HG02571 (cell line): ENCODE results near the gene SERPINA6.
"Not testable (repeated sequence)": the region's sequence is repeated elsewhere in the genome, so short reads cannot be mapped to it uniquely, and the experiment has no call there.

Experiments used
- ATAC-seq: cut with Tn5 transposase; IDR thresholded peaks from one replicate; pipeline ENCODE4 v1.9.1; 2021; ENCODE audit warnings: mild to moderate bottlenecking, moderate library complexity; ENCODE audit not compliant: unreplicated experiment

SERPINA6 gene

GRCh38 chr14:94292872-94293577 lies 30.1 kb downstream of the SERPINA6 start, which contains the start of gene SERPINA10:
TSS of gene SERPINA10 (minus strand) at chr14:94293268. CDS start at chr14:94290593, 2,675 bp downstream.
- ATAC-seq: no peak

GRCh38 chr14:94292526-94292871 lies 30.6 kb downstream of the SERPINA6 start:
- ATAC-seq: no peak

DNA sequence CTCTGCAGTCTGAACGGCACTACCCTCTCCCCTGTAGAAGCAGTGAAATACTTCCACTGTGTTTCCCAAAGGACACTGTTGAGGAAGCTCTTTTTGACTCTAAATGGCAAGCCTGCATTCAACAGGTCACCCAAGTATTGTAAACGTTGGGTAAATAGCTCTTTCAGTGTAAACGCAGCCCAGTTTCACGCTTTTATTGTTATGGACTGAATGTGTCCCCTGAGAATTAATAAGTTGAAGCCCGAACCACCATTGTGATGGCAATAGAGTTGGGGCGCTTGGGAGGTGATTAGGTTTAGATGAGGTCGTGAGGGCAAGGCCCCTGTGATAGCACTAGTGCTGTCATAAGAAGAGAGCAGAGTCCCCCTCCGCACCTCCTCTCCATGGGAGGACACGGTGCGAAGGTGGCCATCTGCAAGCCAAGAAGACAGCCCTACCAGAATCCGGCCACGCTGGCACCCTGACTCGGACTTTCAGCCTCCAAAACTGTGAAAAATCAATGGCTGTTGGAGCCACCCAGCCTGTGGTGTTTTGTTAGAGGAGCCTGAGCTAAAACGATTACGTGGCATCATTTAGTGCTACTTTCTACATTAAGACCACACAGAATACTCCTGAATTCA lies 31.1 kb downstream of the SERPINA6 start:
- ATAC-seq: no peak

- no peak for ATAC-seq
Observed at GRCh38 chr14:94291159-94291905, 31.8 kb downstream of the SERPINA6 start.

DNA sequence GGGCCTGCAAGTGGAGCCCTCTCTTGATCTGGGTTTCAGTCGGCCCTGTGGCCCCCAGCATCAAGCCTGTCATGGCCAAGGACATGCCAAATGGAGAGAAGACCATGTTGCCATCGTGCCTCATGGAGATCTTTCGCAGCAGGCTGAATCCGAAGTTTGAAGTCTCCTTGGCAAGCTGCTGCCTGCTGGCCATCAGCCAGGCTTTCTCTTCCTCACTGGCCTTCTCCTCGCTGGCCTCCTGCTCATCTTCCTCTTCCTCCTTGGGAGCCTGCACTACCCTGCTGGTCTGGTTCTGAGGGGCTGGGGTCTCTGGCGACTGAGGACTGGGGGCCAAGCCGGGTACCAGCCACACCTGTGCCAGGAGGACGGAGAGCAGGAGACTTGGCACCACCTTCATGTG lies 32.9 kb downstream of the SERPINA6 start:
- no peak for ATAC-seq

GRCh38 chr14:94288610-94289465 lies 34.3 kb downstream of the SERPINA6 start:
- no peak for ATAC-seq

DNA sequence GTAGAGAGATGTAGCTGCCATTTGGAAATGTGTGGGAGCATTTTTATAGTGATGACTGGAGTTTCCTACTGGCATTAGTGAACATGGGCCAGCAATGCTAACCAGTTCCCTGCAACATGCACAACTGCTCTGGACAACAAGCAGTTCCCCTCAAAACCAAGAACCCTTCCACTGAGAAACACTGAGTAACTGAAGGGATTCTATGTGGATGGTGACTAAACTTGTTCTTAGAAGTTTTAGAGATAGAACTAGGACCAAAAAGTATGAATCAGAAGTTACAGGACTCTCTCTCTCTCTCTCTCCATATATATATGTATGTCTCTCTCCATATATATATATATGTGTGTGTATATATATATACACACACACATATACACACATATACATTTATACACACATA lies 38.0 kb downstream of the SERPINA6 start:
- no peak for ATAC-seq

GRCh38 chr14:94284221-94284620 lies 38.9 kb downstream of the SERPINA6 start:
- no peak for ATAC-seq

DNA sequence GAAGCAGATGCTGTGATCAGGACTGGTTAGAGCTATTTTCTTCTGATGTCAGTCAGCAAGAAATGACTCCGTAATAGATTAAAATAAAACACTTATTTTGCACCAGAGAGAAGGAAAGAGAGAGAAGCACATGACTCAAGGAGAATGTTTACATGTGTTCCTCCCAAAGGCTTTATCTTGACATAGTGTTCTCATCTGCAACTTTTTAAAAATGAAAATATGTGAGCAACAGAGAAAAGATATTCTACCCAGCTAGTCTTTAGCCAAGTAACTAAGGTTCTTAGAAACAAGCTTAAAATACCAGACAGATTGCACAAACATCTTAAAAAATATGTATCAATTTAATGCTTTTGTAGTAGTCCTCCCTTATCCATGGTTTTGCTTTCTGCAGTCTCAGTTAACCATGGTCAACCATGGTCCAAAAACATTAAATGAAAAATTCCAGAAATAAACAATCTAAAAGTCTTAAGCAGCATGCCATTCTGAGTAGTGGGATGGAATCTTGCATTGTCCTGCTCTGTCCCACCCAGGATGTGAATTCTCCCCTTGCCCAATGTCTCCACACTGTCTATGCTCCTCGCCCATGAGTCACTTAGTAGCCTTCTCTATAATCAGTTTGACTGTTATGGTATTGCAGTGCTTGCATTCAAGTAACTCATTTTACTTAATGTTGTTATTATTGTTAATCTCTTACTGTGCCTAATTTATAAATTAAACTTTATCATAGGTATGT lies 40.0 kb downstream of the SERPINA6 start:
- ATAC-seq: no peak

DNA sequence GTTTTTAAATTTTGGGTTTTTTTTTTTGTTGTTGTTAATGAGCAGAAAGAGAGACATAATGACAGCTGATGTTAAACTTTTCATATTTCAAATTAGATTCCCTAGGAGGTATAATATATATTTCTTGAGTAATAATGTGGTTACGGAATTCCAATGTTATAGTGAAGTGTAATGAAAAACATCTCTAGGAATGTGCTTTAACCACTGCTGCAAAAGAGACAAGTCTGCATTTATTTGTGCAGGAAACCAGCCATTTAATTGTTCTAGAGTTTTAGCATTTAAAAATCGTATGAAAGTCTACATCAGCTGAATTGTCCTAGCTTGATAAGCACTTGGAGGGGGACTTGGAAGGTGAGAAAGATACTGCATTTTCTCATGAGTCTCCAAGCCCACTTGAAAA lies 44.4 kb downstream of the SERPINA6 start:
- ATAC-seq: no peak

DNA sequence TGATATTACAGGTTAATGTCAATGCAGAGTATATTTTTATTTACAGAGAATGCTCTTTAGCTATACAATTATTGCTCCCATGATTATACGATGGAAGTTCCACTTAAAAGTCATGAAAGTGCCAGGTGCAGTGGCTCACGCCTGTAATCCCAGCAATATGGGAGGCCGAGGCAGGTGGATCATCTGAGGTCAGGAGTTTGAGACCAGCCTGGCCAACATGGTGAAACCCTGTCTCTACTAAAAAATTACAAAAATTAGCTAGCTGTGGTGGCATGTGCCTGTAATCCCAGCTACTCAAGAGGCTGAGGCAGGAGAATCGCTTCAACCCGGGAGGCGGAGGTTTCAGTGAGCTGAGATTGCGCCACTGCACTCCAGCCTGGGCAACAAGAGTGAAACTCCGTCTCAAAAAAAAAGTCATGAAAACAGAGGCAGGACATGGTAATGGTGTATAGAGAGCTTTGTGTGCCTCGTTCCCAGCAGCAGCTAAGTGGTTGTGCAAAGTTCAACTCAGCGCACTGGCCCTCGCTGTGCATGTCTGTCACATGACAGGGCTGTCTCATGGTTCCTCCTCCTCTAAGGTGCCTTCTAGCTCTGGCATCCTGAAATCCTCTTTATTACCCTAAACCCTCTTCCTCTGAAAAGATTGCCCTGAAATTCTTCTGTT lies 46.1 kb downstream of the SERPINA6 start:
- not testable (repeated sequence) for ATAC-seq

- ATAC-seq: no peak
Observed at GRCh38 chr14:94269156-94269555, 54.0 kb downstream of the SERPINA6 start.

- not testable (repeated sequence) for ATAC-seq
Observed at GRCh38 chr14:94268582-94268981, 54.6 kb downstream of the SERPINA6 start.

- no peak for ATAC-seq
Observed at GRCh38 chr14:94267352-94267751, 55.8 kb downstream of the SERPINA6 start.

DNA sequence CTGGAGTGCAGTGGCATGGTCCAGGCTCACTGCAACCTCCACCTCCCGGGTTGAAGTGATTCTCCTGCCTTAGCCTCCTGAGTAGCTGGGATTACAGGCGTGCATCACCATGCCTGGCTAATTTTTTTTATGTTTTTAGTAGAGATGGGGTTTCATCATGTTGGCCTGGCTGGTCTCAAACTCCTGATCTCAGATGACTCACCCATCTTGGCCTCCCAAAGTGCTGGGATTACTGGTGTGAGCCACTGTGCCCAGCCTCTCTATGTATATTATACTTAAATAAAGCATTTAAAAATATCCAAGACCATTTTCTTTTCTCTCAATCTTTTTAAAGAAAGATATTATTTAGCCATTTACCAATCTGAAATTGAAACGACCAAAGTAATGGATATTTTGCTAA lies 58.9 kb downstream of the SERPINA6 start:
- not testable (repeated sequence) for ATAC-seq
